Uterus (tissue), 2 donors: ENCODE data around the gene KCNIP2.

Experiments used
- CTCF ChIP-seq, 4 experiments: fragments of 200-600 bp in 2 of 4; fragments of 450-650 bp in 2 of 4; sonication (generic) in 2 of 4; IDR thresholded peaks; one replicate each; pipeline ENCODE4 v1.5.1; 2016 to 2019; ENCODE audit warnings: antibody characterized with exemption in 4 of 4, mild to moderate bottlenecking in 2 of 4, moderate library complexity in 1 of 4
- POLR2A ChIP-seq, 2 donors: fragments of 450-650 bp; IDR thresholded peaks; one replicate each; pipeline ENCODE4 v1.6.1; 2016; ENCODE audit warnings: antibody characterized with exemption in 2 of 2, mild to moderate bottlenecking in 1 of 2, moderate library complexity in 1 of 2

- TF ChIP-seq CTCF (IDR thresholded peaks at IDR 0.05) (no peak), POLR2A (IDR thresholded peaks at IDR 0.05) (no peak)
Observed at GRCh38 chr10:101841826-101842225, 1.8 kb downstream of the KCNIP2 start.
